Measurements from ENCODE around the gene EIF4EBP2. TPM values are rescaled to one million over a fixed set of nuclear protein-coding genes. Genes with fewer than 3 reads are reported as not detected.

EIF4EBP2 gene
- polyA plus RNA-seq, 3 donors: 75.3 to 92.0 (median 84.2) TPM

GRCh38 chr10:70458329-70459060 lies 54.5 kb downstream of the EIF4EBP2 start:
- no peak for DNase-seq

- DNase-seq: no peak
Observed at GRCh38 chr10:70459061-70459773, 55.3 kb downstream of the EIF4EBP2 start.

DNA sequence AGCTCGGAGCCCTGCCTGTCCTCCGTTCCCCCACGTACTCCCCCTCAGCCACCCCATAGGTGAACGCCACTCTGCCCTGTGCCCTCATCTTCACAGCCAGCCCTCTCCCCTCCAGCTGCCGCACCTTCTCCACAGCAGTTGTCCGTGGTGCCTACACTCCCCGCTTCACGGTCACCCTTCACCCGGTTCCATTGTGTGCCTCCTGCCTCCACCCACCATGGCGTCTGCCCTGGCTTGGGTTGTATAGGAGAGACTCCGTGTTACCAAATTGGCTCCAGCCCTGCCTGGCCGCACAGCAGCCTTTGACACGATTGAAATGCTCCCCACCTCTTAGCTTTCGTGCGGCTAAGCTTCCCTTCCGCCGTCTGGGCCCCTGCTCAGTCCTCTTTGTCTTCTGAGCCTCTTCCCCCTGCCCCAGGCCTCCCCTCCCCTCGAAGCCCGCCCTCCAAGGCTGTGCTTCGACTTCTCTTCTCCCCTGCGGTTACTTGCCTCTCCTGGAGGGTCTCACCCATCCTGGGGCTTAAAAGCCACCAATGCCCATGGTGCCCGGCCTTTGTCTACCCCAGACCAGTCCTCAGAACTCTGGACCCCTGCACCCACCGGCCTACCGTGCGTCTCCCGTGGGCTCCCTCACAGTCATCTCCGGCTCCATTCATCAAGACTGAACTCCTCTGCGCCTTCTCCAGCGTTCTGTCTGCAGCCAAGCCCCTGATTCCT lies 56.0 kb downstream of the EIF4EBP2 start:
- no peak for DNase-seq

GRCh38 chr10:70461397-70462348 lies 57.7 kb downstream of the EIF4EBP2 start:
- DNase-seq: no peak

- DNase-seq: no peak
Observed at GRCh38 chr10:70462349-70462984, 58.5 kb downstream of the EIF4EBP2 start.

GRCh38 chr10:70465278-70465677 lies 61.3 kb downstream of the EIF4EBP2 start:
- no peak for DNase-seq

DNA sequence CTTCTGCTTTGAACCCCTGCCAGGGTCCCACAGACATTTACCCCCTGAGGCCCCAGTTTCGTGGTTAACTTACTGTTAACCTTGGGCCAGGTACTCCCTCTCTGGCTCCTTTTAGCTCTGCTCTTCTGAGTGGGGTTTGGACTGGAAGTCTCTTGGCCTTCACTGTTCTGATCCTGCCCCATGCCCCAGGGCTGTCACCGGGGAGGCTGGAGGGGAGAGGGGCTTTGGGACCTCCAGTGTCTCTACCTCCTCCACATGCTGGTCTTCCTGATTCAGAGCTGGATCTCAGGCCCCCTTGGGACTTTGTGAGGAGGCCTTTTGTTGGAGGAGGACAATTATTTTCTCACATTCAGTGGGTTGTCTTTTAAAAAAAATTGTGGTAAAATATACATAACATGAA lies 61.9 kb downstream of the EIF4EBP2 start:
- DNase-seq: no peak

DNA sequence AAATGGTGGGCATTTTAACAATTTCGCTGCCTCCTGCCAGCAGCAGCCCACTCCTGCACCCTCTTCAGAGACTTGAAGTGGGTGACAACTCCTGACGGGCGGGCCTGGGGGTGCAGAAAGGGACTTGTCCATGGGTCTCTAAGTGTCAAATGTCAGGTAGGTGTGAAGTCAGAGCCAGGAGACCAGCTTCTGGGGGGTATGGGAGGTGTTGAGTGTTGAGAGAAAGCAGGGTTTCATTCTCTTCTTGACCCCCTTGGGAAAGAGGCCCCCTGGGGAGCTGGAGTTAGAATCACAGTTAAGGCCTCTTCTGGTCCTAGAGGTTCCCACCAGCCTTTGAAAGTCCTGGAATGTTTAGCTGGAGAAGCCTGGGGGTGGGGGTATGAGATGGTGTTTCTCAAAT lies 63.0 kb downstream of the EIF4EBP2 start:
- DNase-seq: no peak

- no peak for DNase-seq
Observed at GRCh38 chr10:70472799-70473454, 69.0 kb downstream of the EIF4EBP2 start.

DNA sequence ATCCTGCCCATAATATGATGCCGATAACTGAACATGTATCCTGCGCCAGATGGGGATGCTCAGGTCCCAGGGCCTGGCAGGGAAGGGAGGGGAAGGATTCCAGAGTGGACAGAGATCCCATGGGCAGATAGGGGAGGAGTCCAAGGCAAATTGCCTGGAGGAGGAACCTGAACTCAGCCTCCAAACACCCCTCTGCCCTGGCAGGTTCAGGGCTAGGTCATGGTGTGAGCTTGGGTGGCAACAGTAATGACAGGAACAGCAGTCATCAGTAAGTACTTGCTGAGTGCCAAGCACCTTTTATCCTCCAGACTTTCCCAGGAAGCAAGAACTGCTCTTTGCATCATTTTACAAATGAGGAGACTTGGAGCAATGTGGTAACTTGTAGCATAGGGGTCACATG lies 70.8 kb downstream of the EIF4EBP2 start:
- no peak for DNase-seq

DNA sequence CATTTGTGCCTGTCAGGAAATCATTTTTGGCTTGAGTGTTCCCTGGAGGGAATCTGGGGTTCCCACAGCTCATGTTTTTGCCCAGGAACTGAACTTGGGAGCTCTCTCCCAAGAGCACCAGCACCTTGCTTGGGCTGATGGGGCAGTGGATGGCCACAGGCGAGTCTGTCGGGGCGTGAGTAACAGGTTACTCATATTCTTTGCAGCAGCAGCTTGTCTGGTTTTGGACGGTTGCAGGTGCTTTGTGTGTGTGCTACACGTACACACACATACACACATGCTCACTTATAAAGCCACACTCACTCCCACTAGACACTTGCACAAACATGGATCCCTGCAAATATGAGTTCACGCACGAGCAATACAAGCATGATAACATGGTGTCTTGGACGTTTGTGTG lies 71.7 kb downstream of the EIF4EBP2 start:
- no peak for DNase-seq

DNA sequence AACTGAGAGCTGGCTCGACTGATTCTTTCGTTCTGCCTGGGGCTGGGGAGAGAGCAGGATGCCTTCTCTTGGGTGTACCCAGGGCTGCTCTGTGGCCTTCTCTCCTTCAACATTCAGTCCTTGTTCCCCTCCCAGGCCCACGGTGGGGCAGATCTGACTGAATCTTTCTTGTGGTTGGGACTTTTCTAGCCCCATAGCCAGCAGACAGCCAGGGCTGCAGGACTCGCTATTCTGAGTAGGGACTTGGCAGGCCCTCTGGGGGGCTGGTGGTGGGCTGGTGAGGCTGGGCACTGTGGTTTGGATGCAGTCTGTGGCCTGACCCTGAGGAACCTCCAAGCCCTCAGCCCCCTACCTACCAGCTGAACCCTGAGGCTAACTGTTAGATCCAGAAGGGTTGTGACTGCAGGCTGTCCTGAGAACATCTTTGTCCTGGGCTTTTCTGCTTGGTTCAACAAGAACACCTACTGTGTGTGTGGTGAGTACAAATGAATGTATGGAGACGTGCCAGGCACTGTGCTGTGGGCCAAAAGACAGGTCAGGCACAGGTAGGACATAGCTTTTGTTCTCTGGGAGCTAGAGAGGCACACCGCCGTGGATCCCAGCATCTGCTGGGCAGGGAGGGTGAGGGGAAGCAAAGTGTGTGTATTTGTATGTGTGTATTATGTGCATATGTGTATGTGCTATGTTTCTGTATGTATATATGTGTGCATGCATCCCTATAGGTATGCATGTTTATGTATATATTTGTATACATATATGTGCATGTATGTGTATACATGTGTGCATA lies 72.5 kb downstream of the EIF4EBP2 start:
- DNase-seq: no peak

GRCh38 chr10:70477661-70478162 lies 73.8 kb downstream of the EIF4EBP2 start:
- no peak for DNase-seq

Other genes with a start within 250 kb of the EIF4EBP2 start
- 100 to 1,000 TPM; 101 to 135 (median 105) TPM for gene SAR1A, start 233.6 kb upstream of the EIF4EBP2 start, polyA plus RNA-seq (ENCODE audit: insufficient read length in 3 of 3)
- 100 to 1,000 TPM in 2 of 3 donors, 10 to 100 TPM in 1; 87.9 to 114 (median 103) TPM for gene PPA1, start 170.7 kb upstream of the EIF4EBP2 start, polyA plus RNA-seq (ENCODE audit: insufficient read length in 3 of 3)
- gene NPFFR1, start 120.1 kb upstream of the EIF4EBP2 start, polyA plus RNA-seq (ENCODE audit: insufficient read length in 3 of 3): under 1 TPM; 0.12 to 0.32 (median 0.17) TPM
- 10 to 100 TPM in 2 of 3 donors, 1 to 10 TPM in 1; 7.5 to 12.1 (median 11.1) TPM for gene LRRC20, start 21.5 kb upstream of the EIF4EBP2 start, polyA plus RNA-seq (ENCODE audit: insufficient read length in 3 of 3)
- gene NODAL, start 37.5 kb downstream of the EIF4EBP2 start, polyA plus RNA-seq (ENCODE audit: insufficient read length in 3 of 3): 1 to 10 TPM in 1 of 3 donors, under 1 TPM in 2; 0.14 to 1.1 (median 0.44) TPM
- gene PALD1, start 74.6 kb downstream of the EIF4EBP2 start, polyA plus RNA-seq (ENCODE audit: insufficient read length in 3 of 3): 10 to 100 TPM in 2 of 3 donors, 1 to 10 TPM in 1; 8.7 to 12.7 (median 12.7) TPM
- under 1 TPM; 0.40 to 0.45 (median 0.41) TPM for gene PRF1, start 198.6 kb downstream of the EIF4EBP2 start, polyA plus RNA-seq (ENCODE audit: insufficient read length in 3 of 3)